Measurements from ENCODE around the gene CELA3B.
A peak's percentile ranks its signal among the peaks of the same experiment; 100 is the strongest.
"Not testable (repeated sequence)": the region's sequence is repeated elsewhere in the genome, so short reads cannot be mapped to it uniquely, and the experiment has no call there.

Gene CELA3B

DNA sequence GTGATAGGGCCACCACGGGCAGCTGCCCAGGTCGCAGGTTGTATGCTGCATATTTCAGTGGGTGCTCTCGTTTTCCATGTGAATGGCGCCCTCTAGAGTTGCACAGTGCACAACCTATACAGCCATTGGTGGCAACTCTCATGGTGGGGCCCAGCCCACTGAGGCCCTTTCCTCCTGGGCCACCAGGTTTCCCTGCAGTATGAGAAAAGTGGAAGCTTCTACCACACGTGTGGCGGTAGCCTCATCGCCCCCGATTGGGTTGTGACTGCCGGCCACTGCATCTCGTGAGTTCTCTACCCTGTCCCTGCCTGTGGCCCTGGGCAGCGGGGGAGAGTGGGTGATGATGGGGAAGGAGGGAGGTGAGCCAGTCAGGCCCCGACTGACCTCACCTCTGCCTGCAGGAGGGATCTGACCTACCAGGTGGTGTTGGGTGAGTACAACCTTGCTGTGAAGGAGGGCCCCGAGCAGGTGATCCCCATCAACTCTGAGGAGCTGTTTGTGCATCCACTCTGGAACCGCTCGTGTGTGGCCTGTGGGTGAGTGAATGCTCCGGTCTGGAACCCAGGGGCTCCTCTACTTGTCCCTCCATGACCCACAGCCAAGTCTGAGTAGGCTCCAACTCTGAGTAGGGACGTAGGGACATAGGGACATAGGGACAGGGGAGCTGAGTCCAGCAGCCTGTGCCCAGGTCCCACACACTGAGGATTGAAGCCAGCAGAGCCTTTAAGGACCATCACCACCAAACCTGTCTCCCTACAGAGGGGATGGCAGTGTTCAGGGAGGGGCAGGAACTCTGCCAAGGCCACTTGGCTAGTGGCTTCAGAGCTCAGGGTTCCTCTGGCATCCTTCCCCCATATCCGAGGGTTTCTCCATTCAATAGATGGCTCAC is 28.7 kb downstream of the CELA3B start:
- peak in 1 of 4 experiments; percentile 23 for DNase-seq (ENCODE audit: low read depth in 4 of 4, low spot score in 1 of 4)

DNA sequence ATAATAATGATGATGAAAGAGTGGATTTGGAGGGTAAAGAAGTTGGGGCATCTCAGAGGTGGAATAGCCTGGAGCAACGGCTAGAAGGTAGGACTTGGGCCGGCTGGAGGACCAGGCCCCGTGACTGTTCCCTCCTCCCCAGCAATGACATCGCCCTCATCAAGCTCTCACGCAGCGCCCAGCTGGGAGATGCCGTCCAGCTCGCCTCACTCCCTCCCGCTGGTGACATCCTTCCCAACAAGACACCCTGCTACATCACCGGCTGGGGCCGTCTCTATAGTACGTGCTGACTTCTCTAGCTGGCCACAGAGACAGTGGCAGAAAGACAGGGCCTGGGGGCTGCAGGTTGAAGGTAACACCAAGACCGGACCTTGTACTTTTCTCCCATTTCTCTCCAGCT is 29.9 kb downstream of the CELA3B start:
- DNase-seq (ENCODE audit: low read depth in 4 of 4, low spot score in 1 of 4): not testable (repeated sequence)

DNA sequence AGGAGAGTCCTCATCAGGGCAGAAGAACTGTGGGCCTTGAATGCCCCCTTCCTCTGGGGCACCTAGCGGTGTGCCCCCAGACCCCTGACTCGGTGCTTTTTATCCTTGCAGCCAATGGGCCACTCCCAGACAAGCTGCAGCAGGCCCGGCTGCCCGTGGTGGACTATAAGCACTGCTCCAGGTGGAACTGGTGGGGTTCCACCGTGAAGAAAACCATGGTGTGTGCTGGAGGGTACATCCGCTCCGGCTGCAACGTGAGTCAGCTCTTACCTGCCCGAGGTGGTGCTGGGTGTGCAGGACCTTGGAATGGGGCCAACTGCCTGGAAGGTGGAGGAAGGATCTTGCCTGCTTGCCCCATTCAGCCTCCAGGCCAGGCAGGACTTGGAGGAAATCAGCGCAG is 30.4 kb downstream of the CELA3B start:
- not testable (repeated sequence) for DNase-seq (ENCODE audit: low read depth in 4 of 4, low spot score in 1 of 4)

DNA sequence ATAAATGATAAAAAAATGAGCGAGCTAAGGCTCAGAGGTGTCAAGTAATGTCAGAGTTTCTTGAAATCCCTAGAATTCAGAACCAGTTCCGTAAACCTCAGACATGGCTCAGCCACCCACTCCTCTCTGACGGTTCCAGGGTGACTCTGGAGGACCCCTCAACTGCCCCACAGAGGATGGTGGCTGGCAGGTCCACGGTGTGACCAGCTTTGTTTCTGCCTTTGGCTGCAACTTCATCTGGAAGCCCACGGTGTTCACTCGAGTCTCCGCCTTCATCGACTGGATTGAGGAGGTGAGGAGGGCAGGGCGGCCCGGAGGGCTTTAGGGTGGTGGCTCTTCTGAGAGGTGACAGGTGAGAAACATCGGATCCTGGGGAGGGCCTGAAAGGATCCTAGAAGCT is 32.7 kb downstream of the CELA3B start:
- DNase-seq (ENCODE audit: low read depth in 4 of 4, low spot score in 1 of 4): not testable (repeated sequence)

DNA sequence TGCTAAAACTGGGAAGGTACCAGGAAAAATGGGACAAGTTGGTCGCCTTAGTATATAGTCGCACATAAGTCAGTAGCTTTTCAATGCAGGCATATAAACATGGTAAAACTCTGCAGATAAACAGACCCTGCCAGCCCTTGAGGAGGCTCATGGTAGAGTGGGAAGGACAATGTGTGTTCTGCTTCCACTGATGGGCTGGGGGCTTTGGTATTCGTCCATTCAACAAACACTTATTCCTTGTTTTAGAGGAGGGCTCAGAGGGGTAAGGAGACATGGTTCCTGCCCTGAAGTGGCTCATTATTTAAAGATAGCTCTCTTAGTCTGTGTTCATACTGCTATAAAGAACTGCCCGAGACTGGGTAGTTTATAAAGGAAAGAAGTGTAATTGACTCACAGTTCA is 35.9 kb downstream of the CELA3B start:
- not testable (repeated sequence) for DNase-seq (ENCODE audit: low read depth in 4 of 4, low spot score in 1 of 4)

DNA sequence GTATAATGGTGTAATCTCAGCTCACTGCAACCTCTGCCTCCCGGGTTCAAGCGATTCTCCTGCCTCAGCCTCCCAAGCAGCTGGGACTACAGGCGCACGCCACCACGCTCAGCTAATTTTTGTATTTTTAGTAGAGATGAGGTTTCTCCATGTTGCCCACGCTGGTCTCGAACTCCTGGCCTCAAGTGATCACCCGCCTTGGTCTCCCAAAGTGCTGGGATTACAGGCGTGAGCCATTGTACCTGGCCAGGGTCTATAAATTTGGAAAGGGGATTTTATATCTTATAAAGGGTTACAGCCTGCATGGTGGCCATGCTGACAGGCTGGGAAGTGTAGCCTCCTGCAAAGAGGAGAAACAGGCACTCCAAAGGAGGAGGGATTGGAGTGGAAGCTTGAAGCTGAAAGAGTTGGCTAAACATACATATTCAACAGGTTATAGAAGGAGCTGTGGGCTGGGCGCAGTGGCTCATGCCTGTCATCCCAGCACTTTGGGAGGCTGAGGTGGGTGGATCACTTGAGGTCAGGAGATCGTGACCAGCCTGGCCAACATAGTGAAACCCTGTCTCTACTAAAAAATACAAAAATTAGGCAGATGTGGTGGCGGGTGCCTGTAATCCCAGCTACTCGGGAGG is 37.9 kb downstream of the CELA3B start:
- not testable (repeated sequence) for DNase-seq (ENCODE audit: low read depth in 4 of 4, low spot score in 1 of 4)

DNA sequence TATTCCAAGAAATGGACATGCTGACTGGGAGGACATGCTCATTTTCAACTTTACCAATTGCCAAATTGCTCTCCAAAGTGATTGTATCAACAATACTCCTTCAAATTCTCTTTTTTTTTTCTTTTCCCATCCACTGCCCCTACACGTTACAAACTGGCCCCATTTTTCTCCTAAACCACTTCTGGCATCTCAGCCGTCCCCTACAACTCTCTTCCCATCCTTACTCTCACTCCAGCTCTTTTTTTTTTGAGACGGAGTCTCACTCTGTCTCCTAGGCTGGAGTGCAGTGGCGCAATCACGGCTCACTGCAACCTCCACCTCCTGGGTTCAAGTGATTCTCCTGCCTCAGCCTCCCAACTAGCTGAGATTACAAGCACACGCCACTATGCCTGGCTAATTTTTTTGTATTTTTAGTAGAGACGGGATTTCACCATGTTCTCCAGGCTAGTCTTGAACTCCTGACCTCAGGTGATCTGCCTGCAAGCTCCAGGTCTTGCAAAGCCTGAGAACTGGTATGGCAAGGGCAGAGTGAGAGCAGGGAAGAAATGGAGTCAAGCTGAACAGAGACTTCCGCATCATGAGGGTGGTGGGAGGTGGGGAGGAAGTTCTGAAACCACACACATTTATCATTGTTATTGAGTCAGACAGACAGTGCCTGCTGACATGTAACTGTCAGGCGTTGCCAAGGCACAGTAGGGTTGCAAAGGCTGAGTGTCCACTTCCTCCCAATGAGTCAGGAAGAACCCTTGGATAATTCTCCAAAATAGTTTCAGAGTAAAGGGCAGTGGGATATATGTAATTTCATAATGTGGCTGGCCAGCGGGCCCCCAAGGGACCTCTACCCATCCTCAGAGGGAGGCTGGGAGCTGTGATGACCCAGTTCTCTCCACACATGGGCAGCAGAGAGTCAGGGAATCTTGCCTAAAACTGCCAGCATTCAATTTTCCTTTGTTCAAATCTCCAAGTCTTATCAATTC is 42.0 kb downstream of the CELA3B start:
- peak; percentile 33 to 50 (median 42) for DNase-seq (ENCODE audit: low read depth in 4 of 4, low spot score in 1 of 4)

DNA sequence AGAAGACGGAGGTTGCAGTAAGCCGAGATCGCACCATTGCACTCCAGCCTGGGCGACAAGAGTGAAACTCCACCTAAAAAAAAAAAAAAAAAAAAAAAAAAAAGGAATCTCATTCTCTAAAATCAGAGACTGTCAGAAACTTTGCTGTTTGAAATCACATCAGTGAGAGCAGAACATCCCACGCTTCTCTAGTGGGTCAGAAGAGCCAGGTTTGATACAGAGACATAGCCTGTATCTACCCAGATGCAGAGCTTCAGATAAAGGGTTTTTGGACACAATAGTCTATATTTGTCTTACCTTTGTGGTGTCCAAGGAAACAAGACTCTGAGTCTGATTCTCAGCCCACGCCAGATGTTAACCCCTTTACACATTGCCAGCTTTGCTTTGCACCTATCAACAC is 44.2 kb downstream of the CELA3B start:
- no peak for DNase-seq (ENCODE audit: low read depth in 4 of 4, low spot score in 1 of 4)

DNA sequence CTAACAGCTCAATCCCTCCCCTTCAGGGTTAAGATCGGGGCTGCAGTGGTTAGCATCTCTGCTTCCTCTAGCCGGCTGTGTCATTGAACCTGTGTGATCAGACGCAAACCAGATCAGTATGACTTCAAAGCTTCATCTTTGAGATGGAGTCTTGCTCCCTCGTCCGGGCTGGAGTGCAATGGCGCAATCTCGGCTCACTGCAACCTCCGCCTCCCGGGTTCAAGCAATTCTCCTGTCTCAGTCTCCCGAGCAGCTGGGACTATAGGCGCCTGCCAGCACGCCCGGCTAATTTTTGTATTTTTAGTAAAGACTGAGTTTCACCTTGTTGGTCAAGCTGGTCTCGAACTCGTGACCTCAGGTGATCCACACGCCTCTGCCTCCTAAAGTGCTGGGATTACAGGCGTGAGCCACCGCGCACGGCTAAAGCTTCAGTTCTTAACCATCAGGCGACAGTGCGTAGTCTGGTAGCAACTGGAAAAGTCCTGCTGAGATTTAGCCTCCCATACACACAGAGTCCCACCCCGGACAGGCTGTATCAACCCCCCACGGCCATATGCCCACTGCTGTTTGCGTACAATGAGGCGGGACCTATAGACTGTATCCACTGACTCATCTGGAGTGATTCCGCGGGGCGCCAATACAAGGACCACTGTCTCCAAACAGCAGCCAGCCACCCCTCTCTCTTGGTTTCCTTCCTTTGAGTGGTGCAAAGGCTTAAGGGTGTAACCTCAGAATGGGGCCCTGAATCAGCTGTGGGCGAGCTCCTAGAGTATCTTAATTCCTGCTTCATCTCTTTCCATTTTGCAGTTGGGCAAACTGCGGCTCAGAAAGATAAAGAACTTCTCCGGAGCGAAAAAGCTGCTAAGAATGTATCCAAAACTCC is 47.9 kb downstream of the CELA3B start:
- DNase-seq (ENCODE audit: low read depth in 4 of 4, low spot score in 1 of 4): peak; percentile 35 to 52 (median 43)

DNA sequence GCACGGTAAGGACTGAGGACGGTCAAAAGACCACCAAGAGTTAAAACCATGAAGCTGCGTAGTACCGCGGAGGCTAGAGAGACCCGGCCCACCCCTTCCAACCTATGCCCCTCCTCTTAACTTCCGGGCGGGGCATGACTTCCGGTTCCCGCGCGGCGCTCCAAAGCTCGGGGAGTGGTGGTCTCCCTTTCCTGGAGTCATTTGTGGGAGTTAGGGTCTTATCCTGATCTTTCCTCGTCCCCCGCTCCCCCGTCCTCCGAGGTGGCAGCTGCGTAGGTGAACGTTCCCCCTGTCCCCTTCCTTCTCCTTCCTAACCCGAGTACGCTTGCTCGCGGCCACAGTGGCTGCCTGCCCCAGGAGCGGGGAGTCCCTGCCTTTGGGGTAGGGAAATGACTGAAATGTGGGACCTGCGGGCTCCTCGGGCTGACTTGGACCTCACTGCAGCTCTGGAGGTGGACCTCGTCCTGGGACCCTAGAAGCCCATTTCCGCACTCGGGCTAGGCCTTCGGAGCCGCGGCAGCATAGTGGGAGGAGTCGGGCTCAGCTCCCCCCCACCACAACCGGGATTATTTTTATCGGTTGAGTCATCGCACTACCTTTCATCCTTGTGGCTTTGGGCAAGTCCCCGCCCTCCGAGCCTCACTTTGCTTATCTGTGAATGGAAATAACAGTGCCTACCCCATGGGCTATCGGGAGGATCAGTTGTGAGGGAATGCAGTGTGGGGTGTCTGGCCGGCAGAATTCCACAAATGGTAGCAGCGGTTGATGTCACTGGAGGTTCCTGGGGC is 48.7 kb downstream of the CELA3B start:
- DNase-seq (ENCODE audit: low read depth in 4 of 4, low spot score in 1 of 4): peak; percentile 71 to 88 (median 76)

DNA sequence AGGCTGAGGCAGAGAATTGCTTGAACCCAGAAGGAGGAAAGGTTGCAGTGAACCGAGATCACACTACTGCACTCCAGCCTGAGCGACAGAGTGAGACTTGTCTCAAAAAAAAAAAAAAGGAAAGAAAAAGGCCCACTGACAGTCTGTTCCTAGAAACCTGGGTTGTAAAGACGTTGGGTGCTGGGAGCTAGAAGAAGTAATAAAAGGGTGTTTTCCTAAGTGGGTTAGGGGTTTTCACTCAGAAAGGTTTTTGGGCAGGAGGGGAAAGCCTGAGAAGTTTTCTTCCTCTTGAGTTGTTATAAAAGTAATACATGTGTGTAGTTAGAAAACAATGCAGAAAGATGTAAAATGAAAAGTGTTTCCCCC is 50.1 kb downstream of the CELA3B start:
- no peak for DNase-seq (ENCODE audit: low read depth in 4 of 4, low spot score in 1 of 4)

DNA sequence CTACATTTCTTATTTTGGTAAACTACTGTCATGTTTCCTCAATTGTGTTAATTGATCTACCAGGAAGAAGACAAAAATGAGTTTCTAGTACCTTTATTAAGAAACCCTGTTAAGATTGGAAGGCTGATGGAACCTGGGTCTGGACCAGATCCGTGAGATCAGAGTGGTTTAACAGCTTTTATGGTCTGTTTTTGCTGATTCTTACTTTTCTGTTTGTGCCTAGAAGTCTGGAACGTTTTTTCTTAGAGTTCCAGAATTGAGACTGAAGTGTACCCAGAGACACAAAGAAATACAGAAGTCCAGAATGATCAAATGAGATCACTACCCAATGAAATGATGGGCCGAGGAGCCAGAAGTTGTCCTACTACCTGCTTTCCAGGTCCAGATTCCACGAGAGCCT is 53.2 kb downstream of the CELA3B start:
- no peak for DNase-seq (ENCODE audit: low read depth in 4 of 4, low spot score in 1 of 4)

DNA sequence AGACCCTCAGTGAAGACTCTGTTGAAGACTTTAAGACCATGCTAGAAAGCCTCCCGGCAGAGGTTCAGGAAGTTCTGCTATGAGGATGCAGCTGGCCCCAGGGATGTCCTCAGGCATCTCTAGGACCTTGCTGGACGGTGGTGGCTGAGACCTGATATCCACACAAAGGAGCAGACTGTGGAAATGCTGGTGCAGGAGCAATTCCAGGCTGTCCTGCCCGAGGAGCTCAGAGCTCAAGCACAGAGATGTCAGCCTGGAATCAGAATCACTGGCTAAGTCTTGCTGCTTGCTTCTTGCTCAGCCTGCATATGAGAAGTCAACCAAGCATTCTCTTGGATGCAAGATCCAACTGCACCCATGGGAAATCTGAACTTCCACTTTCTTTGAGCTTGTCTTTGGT is 53.7 kb downstream of the CELA3B start:
- no peak for DNase-seq (ENCODE audit: low read depth in 4 of 4, low spot score in 1 of 4)

DNA sequence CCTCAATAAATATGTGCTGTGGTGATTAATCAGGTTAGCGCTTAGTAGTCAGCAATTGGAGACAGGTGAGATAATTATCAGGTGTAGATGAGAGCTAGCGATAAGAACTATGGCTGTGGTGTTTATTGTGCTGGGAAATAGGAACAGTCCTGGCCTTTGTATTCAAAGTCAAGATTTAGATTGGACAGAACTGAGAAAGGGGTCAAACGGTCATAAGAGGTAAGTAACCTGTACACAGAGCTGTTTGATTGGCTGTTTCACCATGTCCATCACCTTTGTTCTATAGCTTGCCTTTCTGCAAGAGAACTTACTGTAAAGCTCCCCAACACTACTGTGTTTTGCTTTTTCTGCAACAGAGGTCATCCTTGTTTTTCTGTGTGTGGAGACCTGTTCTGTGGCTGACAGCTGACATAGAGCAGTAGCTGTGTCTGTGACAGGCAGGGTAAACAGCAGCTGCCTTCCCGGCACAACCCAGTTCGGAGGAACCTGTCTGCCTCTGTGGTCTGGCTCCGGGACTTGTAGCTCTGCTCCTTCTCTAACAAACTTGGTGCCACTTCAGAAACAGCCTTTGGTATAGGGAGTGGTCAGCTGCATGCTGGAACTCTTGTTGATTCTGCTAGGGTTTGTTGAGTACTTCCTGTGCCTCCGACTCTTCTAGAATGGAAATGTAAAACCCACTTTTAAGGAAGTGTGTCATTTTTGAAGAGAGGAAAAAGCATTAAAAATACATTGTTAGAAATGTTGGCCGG is 54.6 kb downstream of the CELA3B start:
- no peak for DNase-seq (ENCODE audit: low read depth in 4 of 4, low spot score in 1 of 4)

DNA sequence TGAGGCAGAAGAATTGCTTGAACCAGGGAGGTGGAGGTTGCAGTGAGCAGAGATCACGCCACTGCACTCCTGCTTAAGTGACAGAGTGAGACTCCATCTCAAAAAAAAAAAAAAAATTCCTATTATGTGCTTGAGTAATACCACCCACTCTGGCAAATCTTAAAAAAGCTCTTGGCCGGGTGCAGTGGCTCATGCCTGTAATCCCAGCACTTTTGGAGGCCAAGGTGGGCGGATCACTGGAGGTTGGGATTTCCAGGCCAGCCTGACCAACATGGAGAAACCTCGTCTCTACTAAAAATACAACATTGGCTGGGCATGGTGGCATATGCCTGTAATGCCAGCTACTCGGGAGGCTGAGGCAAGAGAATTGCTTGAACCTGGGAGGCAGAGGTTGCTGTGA is 58.0 kb downstream of the CELA3B start:
- DNase-seq (ENCODE audit: low read depth in 4 of 4, low spot score in 1 of 4): not testable (repeated sequence)

DNA sequence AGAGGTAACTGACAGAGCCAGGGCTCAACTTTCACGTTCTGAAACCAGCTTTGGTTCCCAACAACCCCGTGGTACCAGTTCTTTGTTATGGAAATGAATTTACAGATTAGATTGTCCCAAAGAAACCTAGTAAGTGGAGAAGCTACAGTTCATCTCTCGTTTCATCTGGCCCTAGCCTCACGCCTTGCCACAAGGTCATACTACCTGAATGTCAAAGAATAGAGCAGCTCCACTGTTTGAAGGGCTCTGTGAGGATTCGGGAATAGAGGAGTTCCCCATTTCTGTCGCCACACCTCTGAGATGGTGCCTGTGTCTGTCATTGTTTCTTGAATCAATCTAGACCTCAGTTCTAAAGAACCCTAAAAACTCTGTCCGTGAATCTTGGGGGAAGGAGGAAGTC is 60.7 kb downstream of the CELA3B start:
- no peak for DNase-seq (ENCODE audit: low read depth in 4 of 4, low spot score in 1 of 4)

DNA sequence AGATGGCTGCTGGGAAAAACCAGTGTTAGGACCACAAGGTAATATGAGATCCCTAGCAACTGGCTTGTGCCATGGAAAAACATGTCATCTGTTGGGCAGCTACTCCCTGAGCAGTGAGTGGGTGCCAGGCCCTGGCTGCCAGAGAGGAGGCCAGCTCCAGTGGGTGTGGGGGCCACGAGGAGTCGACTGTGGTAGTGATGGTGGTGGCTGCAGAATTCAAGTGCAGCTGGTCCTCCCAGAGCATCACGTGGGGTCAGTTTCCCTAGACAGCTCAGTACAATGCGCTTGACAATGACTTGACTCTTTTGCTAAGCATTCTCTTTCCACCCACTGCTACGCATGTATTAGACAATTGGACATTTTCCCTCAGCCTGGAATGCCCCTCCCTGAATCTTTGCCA is 61.2 kb downstream of the CELA3B start:
- DNase-seq (ENCODE audit: low read depth in 4 of 4, low spot score in 1 of 4): no peak
